Fibroblast of skin of abdomen (primary cell): ENCODE measurements around the gene MCAT.
"Not testable (repeated sequence)": the region's sequence is repeated elsewhere in the genome, so short reads cannot be mapped to it uniquely, and the experiment has no call there.

Experiments used
- DNase-seq: peaks from one replicate; pipeline ENCODE4 v3.0.0-alpha.2; 2013

Gene MCAT

GRCh38 chr22:43118024-43118849 is 25.0 kb downstream of the MCAT start:
- DNase-seq = no peak

GRCh38 chr22:43116932-43117331 is 26.3 kb downstream of the MCAT start:
- no peak for DNase-seq

- DNase-seq = no peak
These were observed 28.2 kb downstream of the MCAT start for GRCh38 chr22:43114958-43115357.

- no peak for DNase-seq
These were observed 29.5 kb downstream of the MCAT start for GRCh38 chr22:43113526-43114251.

- DNase-seq = no peak
These were observed 32.1 kb downstream of the MCAT start for GRCh38 chr22:43110927-43111623.

- peak; percentile 17 for DNase-seq
These were observed 32.7 kb downstream of the MCAT start, which contains the start of gene BIK for GRCh38 chr22:43110444-43110926. BIK (plus strand) TSS chr22:43110750; CDS start chr22:43124023, 13,273 bp downstream.

GRCh38 chr22:43109921-43110443 is 33.2 kb downstream of the MCAT start:
- no peak for DNase-seq

- DNase-seq = no peak
These were observed 33.7 kb downstream of the MCAT start for GRCh38 chr22:43109511-43109910.

- no peak for DNase-seq
These were observed 36.9 kb downstream of the MCAT start for GRCh38 chr22:43106302-43106701.

- not testable (repeated sequence) for DNase-seq
These were observed 38.2 kb downstream of the MCAT start for GRCh38 chr22:43104950-43105349.

GRCh38 chr22:43104056-43104625 is 39.1 kb downstream of the MCAT start:
- DNase-seq = peak; percentile 21

GRCh38 chr22:43101306-43101705 is 41.9 kb downstream of the MCAT start:
- DNase-seq = no peak

GRCh38 chr22:43100225-43100624 is 43.0 kb downstream of the MCAT start:
- DNase-seq = no peak

GRCh38 chr22:43099095-43099494 is 44.1 kb downstream of the MCAT start:
- DNase-seq = no peak

- DNase-seq = no peak
These were observed 44.8 kb downstream of the MCAT start for GRCh38 chr22:43098356-43098755.

GRCh38 chr22:43096420-43096819 is 46.8 kb downstream of the MCAT start:
- no peak for DNase-seq

GRCh38 chr22:43094551-43094950 is 48.6 kb downstream of the MCAT start:
- DNase-seq = no peak

GRCh38 chr22:43094085-43094484 is 49.1 kb downstream of the MCAT start:
- DNase-seq = no peak

GRCh38 chr22:43092085-43092484 is 51.1 kb downstream of the MCAT start:
- no peak for DNase-seq

GRCh38 chr22:43090130-43090789 is 52.9 kb downstream of the MCAT start:
- DNase-seq = peak; percentile 89

- peak; percentile 87 for DNase-seq
These were observed 54.0 kb downstream of the MCAT start, which contains the start of gene TTLL1 for GRCh38 chr22:43088984-43089717. TTLL1 (minus strand) TSS chr22:43089391; CDS start chr22:43075586, 13,805 bp downstream.
